ENCODE results near the gene HIPK3. TPM values are rescaled to one million over a fixed set of nuclear protein-coding genes. Genes with fewer than 3 reads are reported as not detected.

The HIPK3 gene
- total and polyA plus RNA-seq, 10 of the 15 experiments (the other 5 are each of a cell fraction or from before 2014, with no cell fraction given), result 3.4 to 26.5 (median 13.6) TPM

- TF ChIP-seq, protein P1, sequence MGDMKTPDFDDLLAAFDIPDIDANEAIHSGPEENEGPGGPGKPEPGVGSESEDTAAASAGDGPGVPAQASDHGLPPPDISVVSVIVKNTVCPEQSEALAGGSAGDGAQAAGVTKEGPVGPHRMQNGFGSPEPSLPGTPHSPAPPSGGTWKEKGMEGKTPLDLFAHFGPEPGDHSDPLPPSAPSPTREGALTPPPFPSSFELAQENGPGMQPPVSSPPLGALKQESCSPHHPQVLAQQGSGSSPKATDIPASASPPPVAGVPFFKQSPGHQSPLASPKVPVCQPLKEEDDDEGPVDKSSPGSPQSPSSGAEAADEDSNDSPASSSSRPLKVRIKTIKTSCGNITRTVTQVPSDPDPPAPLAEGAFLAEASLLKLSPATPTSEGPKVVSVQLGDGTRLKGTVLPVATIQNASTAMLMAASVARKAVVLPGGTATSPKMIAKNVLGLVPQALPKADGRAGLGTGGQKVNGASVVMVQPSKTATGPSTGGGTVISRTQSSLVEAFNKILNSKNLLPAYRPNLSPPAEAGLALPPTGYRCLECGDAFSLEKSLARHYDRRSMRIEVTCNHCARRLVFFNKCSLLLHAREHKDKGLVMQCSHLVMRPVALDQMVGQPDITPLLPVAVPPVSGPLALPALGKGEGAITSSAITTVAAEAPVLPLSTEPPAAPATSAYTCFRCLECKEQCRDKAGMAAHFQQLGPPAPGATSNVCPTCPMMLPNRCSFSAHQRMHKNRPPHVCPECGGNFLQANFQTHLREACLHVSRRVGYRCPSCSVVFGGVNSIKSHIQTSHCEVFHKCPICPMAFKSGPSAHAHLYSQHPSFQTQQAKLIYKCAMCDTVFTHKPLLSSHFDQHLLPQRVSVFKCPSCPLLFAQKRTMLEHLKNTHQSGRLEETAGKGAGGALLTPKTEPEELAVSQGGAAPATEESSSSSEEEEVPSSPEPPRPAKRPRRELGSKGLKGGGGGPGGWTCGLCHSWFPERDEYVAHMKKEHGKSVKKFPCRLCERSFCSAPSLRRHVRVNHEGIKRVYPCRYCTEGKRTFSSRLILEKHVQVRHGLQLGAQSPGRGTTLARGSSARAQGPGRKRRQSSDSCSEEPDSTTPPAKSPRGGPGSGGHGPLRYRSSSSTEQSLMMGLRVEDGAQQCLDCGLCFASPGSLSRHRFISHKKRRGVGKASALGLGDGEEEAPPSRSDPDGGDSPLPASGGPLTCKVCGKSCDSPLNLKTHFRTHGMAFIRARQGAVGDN (IDR thresholded peaks at IDR 0.05), result no peak
- TF ChIP-seq HDGF (IDR thresholded peaks at IDR 0.05), result 0 out of 2 replicates have a peak, but pooled peaks have one; percentile 16
- no peak for TF ChIP-seq CHD4 (IDR thresholded peaks at IDR 0.05)
- TF ChIP-seq HDAC6 (IDR thresholded peaks at IDR 0.05; ENCODE audit: unreplicated experiment), result no peak
- peak; percentile 79; the same call in 1 of the 2 replicates for TF ChIP-seq NBN (IDR thresholded peaks at IDR 0.05)
- no peak for TF ChIP-seq YBX1 (IDR thresholded peaks at IDR 0.05)
- TF ChIP-seq GABPA (IDR thresholded peaks at IDR 0.05; ENCODE audit: low read depth), result no peak
- TF ChIP-seq SPI1 (IDR thresholded peaks at IDR 0.05; ENCODE audit: borderline replicate concordance, insufficient read depth, low read depth, low read length), result no peak
- 0 out of 2 replicates have a peak, but pooled peaks have one; percentile 11 for TF ChIP-seq FOXM1 (IDR thresholded peaks at IDR 0.05; ENCODE audit: low read depth, low read length)
- no peak for TF ChIP-seq WRNIP1 (IDR thresholded peaks at IDR 0.05; ENCODE audit: borderline replicate concordance, low read depth, low read length)
- TF ChIP-seq SKIL (IDR thresholded peaks at IDR 0.05; ENCODE audit: low read depth, poor library complexity, severe bottlenecking), result peak; percentile 49
- no peak for TF ChIP-seq CHD2 (IDR thresholded peaks at IDR 0.05; ENCODE audit: borderline replicate concordance, low read depth, low read length)
- peak; percentile 6; the same call in 1 of the 2 replicates for TF ChIP-seq MTA2 (IDR thresholded peaks at IDR 0.05; ENCODE audit: low read depth)
- no peak for TF ChIP-seq IKZF1 (conservative IDR thresholded peaks at IDR 0.05)
- no peak for TF ChIP-seq MYC (IDR thresholded peaks at IDR 0.05; ENCODE audit: insufficient read depth, insufficient read length, insufficient replicate concordance, low read length, severe bottlenecking)
- no peak for TF ChIP-seq RAD51 (IDR thresholded peaks at IDR 0.05)
Observed at GRCh38 chr11:33258631-33259205, 1.5 kb downstream of the HIPK3 start (continued).
